Mesendoderm (in vitro differentiated cells): ENCODE results near the gene SNAPC4.
"Not testable (repeated sequence)": the region's sequence is repeated elsewhere in the genome, so short reads cannot be mapped to it uniquely, and the experiment has no call there.

ENCODE experiments used
- DNase-seq: peaks from one replicate; pipeline ENCODE4 v3.0.0; 2013
- H2AK5ac ChIP-seq: 2 replicates; pipeline ENCODE4 v1.6.1; 2013; ENCODE audit warnings: low read length, inconsistent platforms
- H2BK120ac ChIP-seq: 2 replicates; pipeline ENCODE4 v1.6.1; 2013; ENCODE audit warnings: low read depth, mild to moderate bottlenecking, low read length, moderate library complexity, mixed read lengths
- H2BK15ac ChIP-seq: replicated peaks from 2 replicates; pipeline ENCODE4 v1.6.1; 2013; ENCODE audit warnings: low read depth, mild to moderate bottlenecking, moderate library complexity
- H2BK5ac ChIP-seq: 2 replicates; pipeline ENCODE4 v1.6.1; 2013; ENCODE audit warnings: low read length, inconsistent platforms
- H3K18ac ChIP-seq: 2 replicates; pipeline ENCODE4 v1.6.1; 2013; ENCODE audit warnings: mild to moderate bottlenecking, low read length, mixed read lengths
- H3K23ac ChIP-seq: one replicate; pipeline ENCODE4 v1.6.1; 2013; ENCODE audit warnings: low read length
- H3K27ac ChIP-seq: 2 replicates; pipeline ENCODE4 v1.5.1; 2013; ENCODE audit warnings: low read depth, mild to moderate bottlenecking, inconsistent platforms, low read length, moderate library complexity
- H3K27me3 ChIP-seq: 2 replicates; pipeline ENCODE4 v1.6.1; 2013; ENCODE audit warnings: low read length, control low read depth, mild to moderate bottlenecking, inconsistent platforms; ENCODE audit not compliant: insufficient read depth, poor library complexity
- H3K36me3 ChIP-seq: 2 replicates; pipeline ENCODE4 v1.6.1; 2013; ENCODE audit warnings: low read length, inconsistent platforms; ENCODE audit not compliant: control insufficient read depth, insufficient read depth
- H3K4ac ChIP-seq: one replicate; pipeline ENCODE4 v1.6.1; 2013; ENCODE audit warnings: low read depth, mild to moderate bottlenecking, low read length, moderate library complexity
- H3K4me1 ChIP-seq: 2 replicates; pipeline ENCODE4 v1.6.1; 2013; ENCODE audit warnings: low read depth, low read length, inconsistent platforms; ENCODE audit not compliant: control insufficient read depth
- H3K4me2 ChIP-seq: 2 replicates; pipeline ENCODE4 v1.6.1; 2013; ENCODE audit warnings: low read length
- H3K4me3 ChIP-seq: 2 replicates; pipeline ENCODE4 v1.5.1; 2013; ENCODE audit warnings: mild to moderate bottlenecking, low read length
- H3K56ac ChIP-seq: one replicate; pipeline ENCODE4 v1.6.1; 2013; ENCODE audit warnings: low read length
- H3K79me1 ChIP-seq: 2 replicates; pipeline ENCODE4 v1.6.1; 2013; ENCODE audit warnings: low read length, inconsistent platforms
- H3K79me2 ChIP-seq: 2 replicates; pipeline ENCODE4 v1.6.1; 2013; ENCODE audit warnings: mild to moderate bottlenecking, low read length; ENCODE audit not compliant: control insufficient read depth, insufficient read depth
- H3K9ac ChIP-seq: 2 replicates; pipeline ENCODE4 v1.6.1; 2013; ENCODE audit warnings: low read length, inconsistent platforms
- H4K5ac ChIP-seq: one replicate; pipeline ENCODE4 v1.6.1; 2013; ENCODE audit warnings: low read length
- H4K8ac ChIP-seq: one replicate; pipeline ENCODE4 v1.6.1; 2013; ENCODE audit warnings: low read depth, mild to moderate bottlenecking, control low read depth, low read length, moderate library complexity
- WGBS: extraction: QIAGEN DNeasy Blood & Tissue Kit; methylation state at CpG from one replicate; pipeline ENCODE4 v1.1.7; 2013; ENCODE audit warnings: low lambda C conversion rate, missing lambda C conversion rate; ENCODE audit not compliant: insufficient coverage; ENCODE audit errors: extremely low coverage; 5-methylcytosine and 5-hydroxymethylcytosine counted together

The SNAPC4 gene

DNA sequence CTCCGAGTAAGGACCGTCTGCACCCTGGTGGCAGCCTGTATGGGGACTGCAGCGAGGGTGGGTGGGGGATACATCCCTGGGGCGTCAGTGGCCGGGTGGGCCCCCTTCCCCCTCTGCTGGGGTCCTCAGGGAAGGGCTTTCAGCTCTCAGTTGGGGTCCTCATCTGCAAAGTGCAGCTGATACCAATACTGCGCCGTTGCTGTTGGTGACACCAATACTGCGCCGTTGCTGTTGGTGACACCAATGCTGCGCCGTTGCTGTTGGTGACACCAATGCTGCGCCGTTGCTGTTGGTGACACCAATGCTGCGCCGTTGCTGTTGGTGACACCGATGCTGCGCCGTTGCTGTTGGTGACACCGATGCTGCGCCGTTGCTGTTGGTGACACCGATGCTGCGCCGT lies 48.1 kb downstream of the SNAPC4 start:
- H4K8ac ChIP-seq, H4K5ac ChIP-seq, H3K4ac ChIP-seq, H3K4me3 ChIP-seq, H3K23ac ChIP-seq, H3K9ac ChIP-seq, H2AK5ac ChIP-seq, H3K4me2 ChIP-seq, H3K36me3 ChIP-seq, H3K56ac ChIP-seq, H2BK15ac ChIP-seq, H3K18ac ChIP-seq, H2BK5ac ChIP-seq, H3K27ac ChIP-seq, DNase-seq, H3K79me2 ChIP-seq, H3K27me3 ChIP-seq, H2BK120ac ChIP-seq, H3K4me1 ChIP-seq, H3K79me1 ChIP-seq: not testable (repeated sequence)
- WGBS, result no CpG with 5 or more reads among the region's 24 CpGs

DNA sequence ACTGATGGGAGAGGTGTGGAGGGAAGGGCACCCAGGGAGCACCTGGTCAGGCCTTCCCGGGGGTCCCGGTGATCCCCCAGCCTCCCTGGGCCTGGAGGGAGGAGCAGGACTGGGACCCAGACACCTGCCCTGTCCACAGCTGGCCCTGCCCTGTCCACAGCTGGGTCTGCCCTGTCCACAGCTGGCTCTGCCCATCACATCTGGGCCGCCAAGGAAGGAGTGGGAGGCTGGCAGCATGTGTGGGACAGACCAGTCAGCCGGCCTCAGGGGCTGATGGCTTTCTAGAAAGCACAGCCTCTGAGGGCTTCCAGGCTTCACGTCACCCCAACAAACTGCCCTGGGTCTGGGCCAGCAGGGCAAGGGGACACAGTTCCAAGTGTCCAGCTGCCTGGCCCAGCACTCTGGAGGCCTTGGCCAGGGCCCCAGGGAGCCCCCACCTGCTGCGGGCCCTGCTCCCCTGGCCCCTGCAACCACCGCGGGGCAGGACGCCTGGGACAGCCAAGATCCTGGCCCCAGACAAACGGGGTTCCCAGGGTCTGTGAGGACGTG lies 48.6 kb downstream of the SNAPC4 start:
- Histone ChIP-seq H3K36me3 (no peaks in the 10 kb centered on the region), H3K4me3 (no peak overlapping the region), H3K56ac (no peak overlapping the region), H3K9ac (no peak overlapping the region), H2BK15ac (no peak overlapping the region), H3K4me2 (no peak overlapping the region), H2BK5ac (no peak overlapping the region), H3K79me1 (no peaks in the 10 kb centered on the region), H4K5ac (no peak overlapping the region), H3K18ac (no peak overlapping the region), H3K27me3 (no peaks in the 10 kb centered on the region), H2BK120ac (no peak overlapping the region), H3K4ac (no peak overlapping the region), H3K79me2 (no peaks in the 10 kb centered on the region), H3K27ac (no peak overlapping the region), H2AK5ac (no peak overlapping the region), H4K8ac (no peak overlapping the region), H3K4me1 (no peaks in the 10 kb centered on the region), H3K23ac (no peak overlapping the region)
- no peak for DNase-seq
- WGBS, result no CpG with 5 or more reads among the region's 11 CpGs
